NB4 (cell line): ENCODE results near the gene CASKIN1.
A peak's percentile ranks its signal among the peaks of the same experiment; 100 is the strongest.

Source experiments
- DNase-seq: peaks from one replicate; pipeline ENCODE4 v3.0.0; 2010; ENCODE audit warnings: low read depth
- H3K4me3 ChIP-seq: one replicate; pipeline ENCODE4 v1.5.1; 2011; ENCODE audit warnings: mild to moderate bottlenecking, low read depth, low read length, moderate library complexity
- MYC ChIP-seq: IDR thresholded peaks from 2 replicates; pipeline ENCODE4 v1.6.1; 2011; ENCODE audit warnings: low read depth, low read length
- POLR2A ChIP-seq: IDR thresholded peaks from 2 replicates; pipeline ENCODE4 v1.6.1; 2011; ENCODE audit warnings: mild to moderate bottlenecking; ENCODE audit not compliant: insufficient read length; ENCODE audit errors: extremely low read depth
- TF ChIP-seq, protein P1 (sequence below): IDR thresholded peaks from 2 replicates; pipeline ENCODE4 v1.6.1; 2011; ENCODE audit warnings: low read depth, low read length
- TF ChIP-seq, protein P2 (sequence below): IDR thresholded peaks from one replicate; pipeline ENCODE4 v1.5.1; 2012; ENCODE audit warnings: low read depth, low read length

The CASKIN1 gene

GRCh38 chr16:2208308-2208707 is 11.9 kb upstream of the CASKIN1 start:
- DNase-seq: no peak
- TF ChIP-seq MYC: no peak
- no peak for TF ChIP-seq POLR2A
- TF ChIP-seq, protein P1, sequence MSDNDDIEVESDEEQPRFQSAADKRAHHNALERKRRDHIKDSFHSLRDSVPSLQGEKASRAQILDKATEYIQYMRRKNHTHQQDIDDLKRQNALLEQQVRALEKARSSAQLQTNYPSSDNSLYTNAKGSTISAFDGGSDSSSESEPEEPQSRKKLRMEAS: no peak
- TF ChIP-seq, protein P2, sequence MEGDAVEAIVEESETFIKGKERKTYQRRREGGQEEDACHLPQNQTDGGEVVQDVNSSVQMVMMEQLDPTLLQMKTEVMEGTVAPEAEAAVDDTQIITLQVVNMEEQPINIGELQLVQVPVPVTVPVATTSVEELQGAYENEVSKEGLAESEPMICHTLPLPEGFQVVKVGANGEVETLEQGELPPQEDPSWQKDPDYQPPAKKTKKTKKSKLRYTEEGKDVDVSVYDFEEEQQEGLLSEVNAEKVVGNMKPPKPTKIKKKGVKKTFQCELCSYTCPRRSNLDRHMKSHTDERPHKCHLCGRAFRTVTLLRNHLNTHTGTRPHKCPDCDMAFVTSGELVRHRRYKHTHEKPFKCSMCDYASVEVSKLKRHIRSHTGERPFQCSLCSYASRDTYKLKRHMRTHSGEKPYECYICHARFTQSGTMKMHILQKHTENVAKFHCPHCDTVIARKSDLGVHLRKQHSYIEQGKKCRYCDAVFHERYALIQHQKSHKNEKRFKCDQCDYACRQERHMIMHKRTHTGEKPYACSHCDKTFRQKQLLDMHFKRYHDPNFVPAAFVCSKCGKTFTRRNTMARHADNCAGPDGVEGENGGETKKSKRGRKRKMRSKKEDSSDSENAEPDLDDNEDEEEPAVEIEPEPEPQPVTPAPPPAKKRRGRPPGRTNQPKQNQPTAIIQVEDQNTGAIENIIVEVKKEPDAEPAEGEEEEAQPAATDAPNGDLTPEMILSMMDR: no peak
- H3K4me3 ChIP-seq: no peak overlapping the region

- no peak overlapping the region for H3K4me3 ChIP-seq
- no peak for DNase-seq
- TF ChIP-seq POLR2A (no peak), MYC (no peak)
- TF ChIP-seq, protein P1: no peak
- TF ChIP-seq, protein P2: no peak
These were observed 11.5 kb upstream of the CASKIN1 start for GRCh38 chr16:2207872-2208271.

- DNase-seq: peak; percentile 54
- TF ChIP-seq MYC (no peak), POLR2A (no peak)
- TF ChIP-seq, protein P1: no peak
- TF ChIP-seq, protein P2: no peak
- H3K4me3 ChIP-seq: peak overlapping the region; percentile 47
These were observed 10.5 kb upstream of the CASKIN1 start for GRCh38 chr16:2206780-2207433.

- TF ChIP-seq, protein P2: no peak
- TF ChIP-seq MYC (no peak), POLR2A (no peak)
- TF ChIP-seq, protein P1: no peak
- peak overlapping the region; percentile 94 for H3K4me3 ChIP-seq
- DNase-seq: no peak
These were observed 10.0 kb upstream of the CASKIN1 start for GRCh38 chr16:2206420-2206779.

DNA sequence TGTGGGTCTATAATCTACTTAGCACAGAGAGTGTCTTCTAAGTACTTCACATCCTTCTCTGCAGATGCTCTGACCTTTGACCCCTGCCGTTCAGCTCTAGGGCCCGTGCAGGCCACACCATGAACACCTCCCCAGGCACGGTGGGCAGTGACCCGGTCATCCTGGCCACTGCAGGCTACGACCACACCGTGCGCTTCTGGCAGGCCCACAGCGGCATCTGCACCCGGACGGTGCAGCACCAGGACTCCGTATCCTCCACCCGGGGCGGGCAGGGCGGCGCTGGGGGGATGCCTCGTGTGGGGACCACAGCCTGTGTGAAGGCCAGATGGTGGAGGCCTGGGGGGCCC is 9.5 kb upstream of the CASKIN1 start:
- H3K4me3 ChIP-seq: peak overlapping the region; percentile 94
- TF ChIP-seq POLR2A: no peak
- TF ChIP-seq, protein P1: no peak
- TF ChIP-seq, protein P2: no peak
- no peak for TF ChIP-seq MYC
- no peak for DNase-seq
